HG02840 (cell line): Measurements from ENCODE around the gene ZNF625.
"Not testable (repeated sequence)": the region's sequence is repeated elsewhere in the genome, so short reads cannot be mapped to it uniquely, and the experiment has no call there.

Experiments used
- ATAC-seq: cut with Tn5 transposase; IDR thresholded peaks from one replicate; pipeline ENCODE4 v1.9.1; 2021; ENCODE audit warnings: mild to moderate bottlenecking, moderate library complexity, moderate number of reproducible peaks; ENCODE audit not compliant: unreplicated experiment, low FRiP score

Gene ZNF625

DNA sequence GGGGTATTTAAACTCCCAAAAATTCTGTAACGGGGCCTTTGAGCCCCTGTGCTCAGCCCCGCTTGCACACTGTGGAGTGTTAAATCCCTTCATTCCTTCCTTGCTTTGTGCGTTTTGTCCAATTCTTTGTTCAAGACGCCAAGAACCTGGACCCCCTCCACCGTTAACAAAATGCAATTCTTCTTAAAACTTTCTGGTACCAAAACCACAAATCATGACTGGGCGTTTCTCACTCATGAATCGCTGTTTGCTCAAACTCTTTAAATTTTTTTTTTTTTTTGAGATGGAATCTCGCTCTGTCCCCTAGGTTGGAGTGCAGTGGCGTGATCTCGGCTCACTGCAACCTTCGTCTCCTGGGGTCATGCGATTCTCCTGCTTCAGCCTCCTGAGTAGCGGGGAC is 17.3 kb downstream of the ZNF625 start:
- ATAC-seq, result no peak

DNA sequence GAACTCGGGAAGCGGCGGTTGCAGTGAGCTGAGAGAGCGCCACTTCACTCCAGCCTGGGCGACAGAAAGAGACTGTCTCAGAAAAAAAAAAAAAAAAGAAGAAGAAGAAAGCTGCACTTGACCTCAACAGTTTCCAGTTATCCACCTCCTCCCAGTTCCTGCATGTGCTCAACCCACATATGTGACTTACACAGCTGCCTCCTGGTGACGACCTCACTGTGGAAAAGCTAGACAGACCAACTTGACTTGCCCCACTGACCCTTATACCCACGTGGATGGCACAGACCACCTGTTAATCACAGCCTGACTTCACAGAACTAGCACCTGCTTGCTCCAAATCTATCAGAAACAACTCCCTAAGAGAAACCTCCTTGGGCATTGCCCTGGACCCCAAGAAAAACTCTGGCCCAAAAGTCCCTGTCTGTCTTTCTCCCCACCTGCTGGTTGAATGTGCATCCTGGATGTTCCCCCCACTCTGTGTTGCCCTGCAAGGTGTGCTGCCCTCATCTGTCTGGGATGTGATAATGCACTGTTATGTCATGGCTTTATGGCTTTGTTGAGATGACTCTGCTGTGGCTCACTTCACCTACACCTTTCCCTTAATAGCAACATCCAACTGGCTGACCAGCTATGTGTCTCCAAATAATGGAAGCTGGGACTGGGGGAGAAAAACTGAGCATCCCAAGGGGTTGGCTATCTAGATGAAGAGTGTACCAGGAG is 19.2 kb downstream of the ZNF625 start:
- ATAC-seq, result no peak

DNA sequence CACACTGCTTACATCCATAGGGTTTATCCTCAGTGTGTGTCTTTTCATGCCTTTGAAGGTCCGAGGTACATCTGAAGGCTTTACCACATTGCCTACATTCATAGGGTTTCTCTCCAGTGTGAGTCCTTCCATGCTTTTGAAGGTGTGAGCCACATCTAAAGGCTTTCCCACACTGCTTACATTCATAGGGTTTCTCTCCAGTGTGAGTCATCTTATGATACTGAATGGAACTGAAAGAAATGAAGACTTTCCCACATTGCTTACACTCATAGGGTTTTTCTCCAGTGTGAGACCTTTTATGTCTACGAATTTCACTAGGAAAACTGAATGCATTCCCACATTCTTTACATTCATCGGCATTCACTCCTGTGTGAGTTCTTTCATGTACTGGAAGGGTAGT is 23.5 kb downstream of the ZNF625 start:
- no peak for ATAC-seq

DNA sequence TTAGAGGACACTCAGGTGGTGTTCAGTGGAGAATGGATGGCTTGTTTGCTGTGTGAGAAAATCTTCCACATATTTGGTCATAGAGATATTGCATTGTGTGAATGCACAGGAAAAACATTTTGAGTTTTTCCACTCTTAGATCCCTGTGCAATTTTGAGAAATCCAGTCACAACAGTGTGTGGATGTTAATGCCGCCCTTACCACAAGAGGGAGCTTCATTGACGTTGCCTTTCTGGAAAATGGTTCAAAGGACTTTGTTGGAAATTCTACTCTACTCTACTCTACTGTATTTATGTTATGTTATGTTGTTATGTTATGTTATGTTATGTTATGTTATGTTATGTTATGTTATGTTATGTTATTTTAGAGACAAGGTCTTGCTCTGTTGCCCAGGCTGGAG is 29.8 kb downstream of the ZNF625 start:
- no peak for ATAC-seq

DNA sequence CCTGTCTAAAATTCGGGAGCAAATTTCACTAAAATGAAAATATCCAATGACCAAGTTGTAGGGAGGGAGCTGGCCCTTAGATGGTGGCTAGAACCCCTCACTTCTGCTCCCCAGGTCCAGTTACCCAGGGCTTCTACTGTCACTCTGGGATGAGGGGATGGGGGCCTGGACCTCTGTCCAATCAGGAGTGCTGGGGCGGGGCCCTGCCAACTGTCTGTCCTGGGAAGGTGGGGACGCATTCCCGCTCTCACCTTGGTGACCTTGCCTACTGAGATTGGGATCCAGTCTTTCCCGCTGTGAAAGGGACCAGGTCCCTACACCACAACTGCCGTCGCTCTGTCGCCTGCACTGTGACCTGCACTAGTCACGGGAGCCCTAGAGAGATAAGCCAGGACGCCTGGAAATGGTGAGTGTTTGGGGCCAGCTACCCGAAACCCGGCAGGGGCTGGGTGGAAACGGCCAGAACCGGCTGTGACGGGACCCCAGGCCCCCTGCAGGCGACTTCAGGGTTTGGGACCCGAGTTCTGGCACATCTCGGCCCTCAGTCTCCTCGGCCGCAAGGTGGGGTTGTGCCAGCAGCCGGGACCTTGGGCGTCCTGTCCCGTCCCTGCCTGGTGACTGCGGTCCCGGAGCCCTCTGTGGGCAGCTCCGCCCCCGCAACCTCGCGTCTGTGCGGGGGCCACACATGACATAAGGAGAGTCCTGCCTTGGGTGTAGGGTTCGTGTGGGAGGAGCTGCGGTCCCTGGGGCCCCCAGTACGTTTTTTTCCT is 39.1 kb downstream of the ZNF625 start:
- no peak for ATAC-seq

DNA sequence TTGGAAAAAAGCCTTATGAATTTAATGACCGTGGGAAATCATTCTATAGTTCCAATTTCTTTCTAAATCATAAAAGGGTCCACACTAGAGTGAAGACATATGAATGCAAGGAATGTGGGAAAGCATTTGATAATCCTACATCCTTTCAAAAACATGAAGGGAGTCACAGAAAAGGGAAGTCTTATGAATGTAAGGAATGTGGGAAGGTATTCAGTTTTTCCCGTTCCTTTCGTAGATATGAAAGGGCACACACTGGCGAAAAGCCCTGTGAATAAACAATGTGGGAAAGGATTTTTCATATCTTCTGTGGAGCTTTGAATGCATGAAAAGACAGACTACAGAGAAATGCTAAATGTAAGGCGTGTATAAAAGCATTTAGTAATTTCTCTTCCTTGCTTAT is 43.4 kb downstream of the ZNF625 start:
- no peak for ATAC-seq

DNA sequence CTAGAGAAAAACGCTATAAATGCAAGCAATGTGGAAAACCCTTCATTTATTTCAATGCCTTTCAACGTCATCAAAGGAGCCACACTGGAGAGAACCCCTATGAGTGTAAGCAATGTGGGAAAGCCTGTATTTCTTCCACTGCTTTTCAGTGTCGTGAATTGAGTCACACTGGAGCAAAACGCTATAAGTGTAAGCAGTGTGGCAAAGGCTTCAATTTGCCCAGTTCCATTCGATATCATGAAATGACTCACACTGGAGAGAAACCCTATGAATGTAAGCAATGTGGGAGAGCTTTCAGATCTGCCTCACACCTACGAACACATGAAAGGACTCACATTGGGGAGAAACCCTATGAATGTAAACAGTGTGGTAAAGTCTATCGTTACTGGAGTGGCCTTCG is 43.8 kb downstream of the ZNF625 start:
- no peak for ATAC-seq

DNA sequence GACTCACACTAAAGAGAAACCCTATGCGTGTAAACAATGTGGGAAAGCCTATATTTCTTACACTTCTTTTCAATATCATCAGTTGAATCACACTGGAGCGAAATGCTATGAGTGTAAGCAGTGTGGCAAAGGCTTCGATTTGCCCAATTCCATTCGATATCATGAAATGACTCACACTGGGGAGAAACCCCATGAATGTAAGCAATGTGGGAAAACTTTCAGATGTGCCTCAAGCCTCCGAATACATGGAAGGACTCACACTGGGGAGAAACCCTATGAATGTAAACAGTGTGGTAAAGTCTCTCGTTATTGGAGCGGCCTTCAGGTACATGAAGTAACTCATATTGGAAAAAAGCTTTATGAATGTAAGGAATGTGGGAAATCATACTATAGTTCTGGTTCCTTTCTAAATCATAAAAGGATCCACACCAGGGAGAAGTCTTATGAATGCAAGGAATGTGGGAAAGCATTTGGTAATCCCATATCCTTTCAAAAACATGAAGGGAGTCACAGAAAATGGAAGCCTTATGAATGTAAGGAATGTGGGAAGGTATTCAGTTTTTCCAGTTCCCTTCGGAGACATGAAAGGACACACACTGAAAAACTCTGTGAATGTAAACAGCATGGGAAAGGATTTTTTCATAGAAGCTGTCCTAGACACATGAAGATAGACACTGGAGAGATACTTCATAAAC is 44.4 kb downstream of the ZNF625 start:
- ATAC-seq, result no peak

DNA sequence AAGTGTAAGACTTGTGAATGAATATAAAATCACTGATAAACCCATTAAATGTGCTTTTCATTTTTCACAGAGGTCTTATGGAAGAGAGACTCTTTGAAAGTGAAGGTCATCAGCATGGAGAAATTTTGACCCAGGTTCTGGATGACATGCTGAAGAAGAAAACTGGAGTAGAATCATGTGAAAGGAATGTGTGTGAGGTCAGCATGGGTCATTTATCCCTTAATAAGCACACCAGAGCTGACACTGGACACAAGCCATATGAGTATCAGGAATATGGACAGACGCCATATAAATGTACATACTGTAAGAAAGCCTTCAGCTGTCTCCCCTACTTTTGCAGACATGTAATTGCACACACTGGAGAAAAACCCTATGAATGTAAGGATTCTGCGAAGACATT is 45.4 kb downstream of the ZNF625 start:
- no peak for ATAC-seq

DNA sequence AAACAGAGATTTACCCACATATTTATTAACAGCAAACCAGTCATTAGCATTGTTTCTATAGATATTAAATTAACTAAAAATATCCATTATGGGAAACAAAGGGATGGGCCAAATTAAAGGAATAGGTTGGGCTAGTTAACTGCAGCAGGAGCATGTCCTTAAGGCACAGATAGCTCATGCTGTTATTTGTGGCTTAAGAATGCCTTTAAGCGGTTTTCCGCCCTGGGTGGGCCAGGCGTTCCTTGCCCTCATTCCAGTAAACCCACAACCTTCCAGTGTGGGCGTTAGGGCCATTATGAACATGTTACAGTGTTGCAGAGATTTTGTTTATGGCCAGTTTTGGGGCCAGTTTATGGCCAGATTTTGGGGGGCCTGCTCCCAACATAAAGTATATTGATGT is 52.6 kb downstream of the ZNF625 start:
- not testable (repeated sequence) for ATAC-seq

DNA sequence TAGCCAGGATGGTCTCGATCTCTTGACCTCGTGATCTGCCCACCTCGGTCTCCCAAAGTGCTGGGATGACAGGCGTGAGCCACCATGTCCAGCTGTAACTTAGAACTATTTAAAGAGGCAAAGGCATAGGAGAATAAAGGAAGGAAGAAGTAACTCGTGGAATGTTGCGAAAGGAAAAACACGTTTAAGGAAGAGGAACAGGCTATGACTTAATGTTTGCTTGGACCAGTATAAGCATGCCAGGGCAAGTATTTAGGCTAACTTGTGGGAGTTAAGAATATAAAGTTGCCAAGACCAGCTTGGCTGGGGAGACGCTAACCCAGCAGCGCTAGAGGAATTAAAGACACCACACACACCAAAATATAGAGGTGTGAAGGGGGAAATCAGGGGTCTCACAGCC is 58.5 kb downstream of the ZNF625 start:
- no peak for ATAC-seq

DNA sequence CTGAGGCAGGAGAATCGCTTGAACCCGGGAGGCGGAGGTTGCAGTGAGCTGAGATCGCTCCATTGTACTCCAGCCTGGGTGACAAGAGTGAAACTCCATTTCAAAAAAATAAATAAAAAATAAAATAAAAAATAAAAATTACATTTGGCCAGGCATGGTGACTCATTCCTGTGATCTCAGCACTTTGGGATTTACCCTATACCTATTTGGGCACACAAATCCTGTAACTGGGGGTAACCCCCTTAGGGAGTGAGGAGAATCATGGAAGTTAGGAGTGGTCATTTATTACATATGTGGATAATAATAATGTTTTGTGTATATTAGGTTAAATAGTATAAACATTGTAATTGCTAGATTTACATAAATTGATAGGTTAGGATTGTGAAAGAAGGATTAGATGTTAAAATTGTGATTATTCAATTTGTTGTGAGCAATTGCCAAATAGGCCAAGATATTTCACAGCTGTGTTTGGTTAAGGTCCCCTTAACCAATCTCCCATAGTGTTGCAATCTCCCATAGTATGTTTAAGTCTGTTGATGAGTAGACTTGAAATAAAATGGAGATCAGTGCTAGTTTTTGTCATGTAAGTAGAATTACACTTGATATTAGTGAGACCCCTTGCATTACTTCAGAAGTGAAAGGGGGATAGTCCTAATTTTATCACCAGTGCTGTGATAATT is 61.3 kb downstream of the ZNF625 start:
- ATAC-seq, result no peak
